ENCODE results near the gene PCARE. TPM values are rescaled to one million over a fixed set of nuclear protein-coding genes. Genes with fewer than 3 reads are reported as not detected.

Gene PCARE
- total RNA-seq, 6 experiments from 2014 or later, result not detected

DNA sequence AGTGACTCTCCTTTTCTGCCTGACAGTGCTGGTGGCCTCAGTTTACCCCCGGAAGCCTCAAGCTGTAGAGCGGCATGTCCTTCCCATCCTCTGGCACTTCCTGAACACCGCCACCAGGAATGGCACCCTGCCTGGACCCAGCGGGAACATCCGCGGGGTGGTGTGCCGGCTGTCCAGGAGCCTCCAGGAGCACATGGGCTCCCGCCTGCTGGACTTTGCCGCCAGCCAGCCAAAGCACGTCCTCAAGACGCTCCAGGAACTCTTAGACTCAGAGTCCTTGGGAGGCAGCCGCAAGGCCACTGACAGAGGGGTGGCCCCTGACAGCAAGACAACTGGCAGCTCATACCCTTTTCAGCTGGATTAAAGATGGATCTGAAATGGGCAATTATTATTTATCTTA, 22.6 kb downstream of the PCARE start:
- DNase-seq, result no peak
- TF ChIP-seq POLR2A (IDR thresholded peaks at IDR 0.05), result no peak
- TF ChIP-seq, protein P1, sequence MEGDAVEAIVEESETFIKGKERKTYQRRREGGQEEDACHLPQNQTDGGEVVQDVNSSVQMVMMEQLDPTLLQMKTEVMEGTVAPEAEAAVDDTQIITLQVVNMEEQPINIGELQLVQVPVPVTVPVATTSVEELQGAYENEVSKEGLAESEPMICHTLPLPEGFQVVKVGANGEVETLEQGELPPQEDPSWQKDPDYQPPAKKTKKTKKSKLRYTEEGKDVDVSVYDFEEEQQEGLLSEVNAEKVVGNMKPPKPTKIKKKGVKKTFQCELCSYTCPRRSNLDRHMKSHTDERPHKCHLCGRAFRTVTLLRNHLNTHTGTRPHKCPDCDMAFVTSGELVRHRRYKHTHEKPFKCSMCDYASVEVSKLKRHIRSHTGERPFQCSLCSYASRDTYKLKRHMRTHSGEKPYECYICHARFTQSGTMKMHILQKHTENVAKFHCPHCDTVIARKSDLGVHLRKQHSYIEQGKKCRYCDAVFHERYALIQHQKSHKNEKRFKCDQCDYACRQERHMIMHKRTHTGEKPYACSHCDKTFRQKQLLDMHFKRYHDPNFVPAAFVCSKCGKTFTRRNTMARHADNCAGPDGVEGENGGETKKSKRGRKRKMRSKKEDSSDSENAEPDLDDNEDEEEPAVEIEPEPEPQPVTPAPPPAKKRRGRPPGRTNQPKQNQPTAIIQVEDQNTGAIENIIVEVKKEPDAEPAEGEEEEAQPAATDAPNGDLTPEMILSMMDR (IDR thresholded peaks at IDR 0.05), result no peak
- no peak for ATAC-seq

DNA sequence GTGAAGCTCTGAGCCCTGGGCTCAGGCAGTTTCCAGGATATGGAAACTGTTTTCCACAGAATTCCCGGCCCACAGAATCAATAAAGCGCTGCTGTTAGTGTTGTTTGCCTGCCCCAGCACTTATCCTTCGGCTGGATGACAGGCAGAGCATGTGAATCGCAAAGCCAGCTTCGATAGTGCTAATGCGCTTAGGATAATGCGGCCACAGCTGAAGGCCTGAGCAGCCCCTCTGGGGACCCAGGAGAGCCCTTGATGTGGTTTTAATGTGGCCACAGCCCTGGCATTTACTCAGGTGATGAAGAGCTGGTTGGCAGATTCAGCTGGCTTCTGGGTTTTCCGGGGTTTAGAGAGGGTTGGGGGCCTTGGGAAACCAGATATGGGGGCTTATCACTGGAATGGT, 23.7 kb downstream of the PCARE start:
- no peak overlapping the region for H3K27ac ChIP-seq
- no peak for TF ChIP-seq POLR2A (IDR thresholded peaks at IDR 0.05)
- TF ChIP-seq, protein P1 (IDR thresholded peaks at IDR 0.05), result no peak
- ATAC-seq (no peak), DNase-seq (no peak)
- H3K27me3 ChIP-seq, result no peaks in the 10 kb centered on the region
- no peaks in the 10 kb centered on the region for H3K4me1 ChIP-seq
- no peaks in the 10 kb centered on the region for H3K9me3 ChIP-seq
- no peak overlapping the region for H3K4me3 ChIP-seq
- whole genome bisulfite sequencing (ENCODE audit: insufficient coverage, low coverage, low lambda C conversion rate, missing lambda C conversion rate), result 43% methylated on average over 4 of the region's 8 CpGs
- H3K36me3 ChIP-seq, result no peaks in the 10 kb centered on the region
- intact Hi-C loops (cut with DNase I), result no loop called here

More for the DNA sequence above, 22.6 kb downstream of the PCARE start:
- no peaks in the 10 kb centered on the region for H3K9me3 ChIP-seq
- WGBS (ENCODE audit: insufficient coverage, low coverage, low lambda C conversion rate, missing lambda C conversion rate), result 86% methylated on average over 5 of the region's 12 CpGs
- H3K36me3 ChIP-seq, result no peaks in the 10 kb centered on the region
- intact Hi-C loops (cut with DNase I), result no loop called here
- H3K4me3 ChIP-seq, result no peak overlapping the region
- H3K27me3 ChIP-seq, result no peaks in the 10 kb centered on the region
- H3K27ac ChIP-seq, result no peak overlapping the region
- no peaks in the 10 kb centered on the region for H3K4me1 ChIP-seq

DNA sequence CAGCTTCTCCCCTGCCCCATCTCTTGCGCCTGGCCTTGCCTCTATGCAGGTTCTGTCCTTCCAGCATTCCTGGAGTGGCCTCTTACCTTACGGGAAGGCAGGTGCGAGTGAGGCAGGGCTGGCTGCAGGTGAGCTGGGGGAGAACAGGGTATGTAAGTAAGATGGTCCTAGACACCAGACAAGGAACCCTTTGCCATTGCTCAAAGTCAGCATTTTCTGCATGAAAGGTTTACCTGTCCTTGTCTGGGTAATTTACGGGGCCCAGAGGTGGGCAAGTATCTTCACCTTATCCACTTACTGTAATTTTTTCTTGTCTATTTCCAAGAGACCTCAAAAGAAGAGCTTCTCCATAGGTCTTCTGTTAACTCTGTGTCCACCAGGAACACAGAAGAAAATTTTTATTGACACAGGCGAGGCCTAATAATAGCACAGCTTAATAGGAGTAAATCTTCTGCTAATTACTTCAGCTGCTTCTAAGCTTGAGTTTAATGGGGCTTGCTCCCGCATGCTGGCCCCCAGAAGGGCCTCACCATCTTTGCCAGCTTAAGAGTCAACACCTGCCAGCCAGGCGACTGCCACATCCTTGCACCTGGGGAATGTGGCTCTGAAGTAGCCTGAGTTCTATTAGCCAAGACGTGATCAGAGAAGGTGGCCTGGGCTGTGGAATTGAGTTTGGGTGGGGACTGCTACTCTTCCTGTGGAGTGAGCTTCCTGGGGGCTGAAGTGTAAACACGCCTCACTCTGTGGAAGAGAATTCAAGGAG, 27.1 kb downstream of the PCARE start:
- intact Hi-C loops (cut with DNase I), result no loop called here
- no peaks in the 10 kb centered on the region for H3K27me3 ChIP-seq
- no peaks in the 10 kb centered on the region for H3K36me3 ChIP-seq
- H3K4me3 ChIP-seq, result no peak overlapping the region
- WGBS (ENCODE audit: insufficient coverage, low coverage, low lambda C conversion rate, missing lambda C conversion rate), result 83% methylated on average over 6 of the region's 9 CpGs
- no peak for TF ChIP-seq POLR2A (IDR thresholded peaks at IDR 0.05)
- TF ChIP-seq, protein P1 (IDR thresholded peaks at IDR 0.05), result no peak
- H3K27ac ChIP-seq, result no peak overlapping the region
- DNase-seq, result no peak
- ATAC-seq, result no peak
- no peaks in the 10 kb centered on the region for H3K9me3 ChIP-seq
- H3K4me1 ChIP-seq, result no peaks in the 10 kb centered on the region

DNA sequence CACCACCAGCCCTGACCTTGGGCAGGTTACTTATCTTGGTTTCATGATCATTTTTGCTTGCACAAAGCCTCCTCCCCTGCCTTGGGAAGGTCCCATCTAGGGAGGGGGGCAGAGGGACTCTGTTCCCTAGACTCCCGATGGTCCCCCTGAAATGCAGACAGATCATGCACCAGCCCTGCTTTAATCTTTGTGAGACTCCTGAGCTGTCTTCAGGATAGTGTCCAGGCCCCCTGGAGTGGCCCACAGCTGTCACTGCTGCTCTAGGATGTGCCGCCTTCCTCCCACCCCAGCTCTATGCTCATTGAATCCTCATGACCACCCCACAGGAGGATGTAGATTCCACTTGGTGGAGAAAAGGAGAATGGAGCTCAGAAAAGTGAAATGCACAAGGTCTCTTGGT, 28.0 kb downstream of the PCARE start:
- TF ChIP-seq POLR2A (IDR thresholded peaks at IDR 0.05), result no peak
- TF ChIP-seq, protein P1 (IDR thresholded peaks at IDR 0.05), result no peak
- Histone ChIP-seq H3K4me3 (no peak overlapping the region), H3K4me1 (no peaks in the 10 kb centered on the region), H3K27ac (no peak overlapping the region), H3K36me3 (no peaks in the 10 kb centered on the region), H3K9me3 (no peaks in the 10 kb centered on the region), H3K27me3 (no peaks in the 10 kb centered on the region)
- intact Hi-C loops (cut with DNase I), result no loop called here
- no peak for ATAC-seq
- 80% methylated on average over 1 of the region's 2 CpGs for WGBS (ENCODE audit: insufficient coverage, low coverage, low lambda C conversion rate, missing lambda C conversion rate)
- no peak for DNase-seq

Data from right lobe of liver (tissue), 6 donors.